Body of pancreas (tissue), 4 donors: ENCODE measurements around the gene TAF4B.

Experiments
- POLR2A ChIP-seq, 3 donors: fragments of 450-650 bp; IDR thresholded peaks; one replicate each; pipeline ENCODE4 v1.6.1; 2016; ENCODE audit warnings: antibody characterized with exemption in 3 of 3, mild to moderate bottlenecking in 2 of 3
- TF ChIP-seq, protein P1 (sequence below), 7 experiments: fragments of 450-650 bp in 4 of 7; fragments of 200-600 bp in 3 of 7; sonication (generic) in 3 of 7; IDR thresholded peaks; one replicate each; pipeline ENCODE4 v1.5.1; 2016 to 2019; ENCODE audit warnings: antibody characterized with exemption in 7 of 7

DNA sequence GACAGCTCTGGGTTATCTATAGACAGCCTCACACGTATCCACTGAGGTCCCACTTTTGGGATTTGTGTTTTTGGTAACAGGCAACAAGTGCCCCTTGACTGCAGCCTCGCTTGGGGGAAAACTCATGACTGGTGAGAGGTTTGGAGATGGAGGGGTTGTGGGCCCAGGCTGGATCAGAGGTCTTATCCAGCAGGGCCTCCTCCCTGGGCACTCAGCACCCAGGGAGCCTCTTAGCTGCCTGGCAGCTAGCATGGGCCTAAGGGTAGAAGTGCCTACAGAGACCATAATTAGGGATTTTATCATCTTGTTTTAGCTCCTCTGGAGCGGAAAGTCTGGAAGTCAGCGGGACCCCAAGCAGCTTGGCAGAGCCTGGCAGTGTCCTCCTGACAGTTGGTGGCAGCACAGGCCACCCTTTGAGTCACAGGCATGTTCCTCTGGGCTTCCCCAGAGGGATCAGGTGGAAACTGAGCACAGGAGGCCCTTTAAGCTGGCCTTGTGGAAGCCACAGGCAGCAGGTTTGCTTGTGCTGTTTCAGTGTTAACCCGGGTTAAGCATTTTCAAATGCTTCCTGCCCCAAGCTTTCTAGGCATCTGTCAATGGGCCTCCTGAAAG, 179.1 kb downstream of the TAF4B start:
- TF ChIP-seq, protein P1, sequence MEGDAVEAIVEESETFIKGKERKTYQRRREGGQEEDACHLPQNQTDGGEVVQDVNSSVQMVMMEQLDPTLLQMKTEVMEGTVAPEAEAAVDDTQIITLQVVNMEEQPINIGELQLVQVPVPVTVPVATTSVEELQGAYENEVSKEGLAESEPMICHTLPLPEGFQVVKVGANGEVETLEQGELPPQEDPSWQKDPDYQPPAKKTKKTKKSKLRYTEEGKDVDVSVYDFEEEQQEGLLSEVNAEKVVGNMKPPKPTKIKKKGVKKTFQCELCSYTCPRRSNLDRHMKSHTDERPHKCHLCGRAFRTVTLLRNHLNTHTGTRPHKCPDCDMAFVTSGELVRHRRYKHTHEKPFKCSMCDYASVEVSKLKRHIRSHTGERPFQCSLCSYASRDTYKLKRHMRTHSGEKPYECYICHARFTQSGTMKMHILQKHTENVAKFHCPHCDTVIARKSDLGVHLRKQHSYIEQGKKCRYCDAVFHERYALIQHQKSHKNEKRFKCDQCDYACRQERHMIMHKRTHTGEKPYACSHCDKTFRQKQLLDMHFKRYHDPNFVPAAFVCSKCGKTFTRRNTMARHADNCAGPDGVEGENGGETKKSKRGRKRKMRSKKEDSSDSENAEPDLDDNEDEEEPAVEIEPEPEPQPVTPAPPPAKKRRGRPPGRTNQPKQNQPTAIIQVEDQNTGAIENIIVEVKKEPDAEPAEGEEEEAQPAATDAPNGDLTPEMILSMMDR (IDR thresholded peaks at IDR 0.05): peak; percentile 5 to 60 (median 47)
- TF ChIP-seq POLR2A (IDR thresholded peaks at IDR 0.05): no peak
